Activated T-helper 1 cell treated with Interleukin-2 at 50 U/mL for 16 hours (primary cell): ENCODE results near the gene SBF2.

Experiments
- DNase-seq: peaks from one replicate; pipeline ENCODE4 v3.0.0-alpha.2; 2020; ENCODE audit warnings: low read depth

SBF2 gene

DNA sequence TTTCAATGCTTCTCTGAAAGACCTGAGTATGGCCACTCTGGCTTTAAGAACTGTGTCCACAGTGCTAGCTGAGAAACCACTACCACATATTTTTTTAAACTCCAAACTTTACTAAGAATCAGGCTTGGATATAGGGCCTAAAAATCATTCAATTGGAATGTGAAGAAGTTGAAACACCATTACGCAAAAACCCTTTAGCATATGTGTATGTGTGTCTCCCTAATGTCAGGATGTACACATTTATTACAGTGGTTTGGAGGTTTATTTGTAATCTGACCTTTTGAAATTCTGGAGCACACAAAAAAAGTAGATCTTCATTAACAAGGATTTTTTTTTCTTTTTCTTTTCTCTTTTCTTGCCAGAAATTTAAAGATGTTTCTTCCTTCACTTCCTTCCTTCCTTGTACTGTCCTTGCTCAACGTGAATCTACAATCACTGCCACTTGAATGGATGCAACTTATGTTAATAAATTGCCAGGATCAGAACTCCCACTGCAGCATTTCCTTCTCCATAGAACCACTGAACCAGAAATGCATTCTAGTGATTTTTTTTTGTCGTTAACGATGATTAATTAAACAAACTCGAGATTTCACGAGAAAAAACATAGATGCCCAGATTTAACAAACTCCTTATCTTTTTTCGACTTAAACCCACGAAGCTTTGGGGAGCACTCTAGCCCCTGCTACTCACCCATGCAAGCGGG, 7.8 kb upstream of the SBF2 start:
- no peak for DNase-seq

DNA sequence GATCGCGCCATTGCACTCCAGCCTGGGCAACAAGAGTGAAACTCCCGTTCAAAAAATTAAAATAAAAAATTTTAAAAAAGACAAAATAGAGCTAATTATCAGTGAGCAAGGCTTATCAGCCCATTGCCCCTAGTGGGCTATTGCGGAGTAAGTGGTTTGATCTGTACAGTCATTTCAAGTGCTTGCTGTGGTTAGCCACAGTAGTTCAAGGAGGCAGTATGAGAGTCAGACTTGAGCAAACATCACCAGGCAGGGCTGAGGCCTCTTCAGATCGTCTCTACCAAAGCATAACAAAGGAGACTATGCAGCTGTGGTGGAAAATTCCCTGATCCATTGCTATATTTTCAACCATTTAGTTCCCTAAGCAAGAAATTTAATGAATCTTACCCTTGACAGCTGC, 4.3 kb upstream of the SBF2 start:
- DNase-seq: no peak

DNA sequence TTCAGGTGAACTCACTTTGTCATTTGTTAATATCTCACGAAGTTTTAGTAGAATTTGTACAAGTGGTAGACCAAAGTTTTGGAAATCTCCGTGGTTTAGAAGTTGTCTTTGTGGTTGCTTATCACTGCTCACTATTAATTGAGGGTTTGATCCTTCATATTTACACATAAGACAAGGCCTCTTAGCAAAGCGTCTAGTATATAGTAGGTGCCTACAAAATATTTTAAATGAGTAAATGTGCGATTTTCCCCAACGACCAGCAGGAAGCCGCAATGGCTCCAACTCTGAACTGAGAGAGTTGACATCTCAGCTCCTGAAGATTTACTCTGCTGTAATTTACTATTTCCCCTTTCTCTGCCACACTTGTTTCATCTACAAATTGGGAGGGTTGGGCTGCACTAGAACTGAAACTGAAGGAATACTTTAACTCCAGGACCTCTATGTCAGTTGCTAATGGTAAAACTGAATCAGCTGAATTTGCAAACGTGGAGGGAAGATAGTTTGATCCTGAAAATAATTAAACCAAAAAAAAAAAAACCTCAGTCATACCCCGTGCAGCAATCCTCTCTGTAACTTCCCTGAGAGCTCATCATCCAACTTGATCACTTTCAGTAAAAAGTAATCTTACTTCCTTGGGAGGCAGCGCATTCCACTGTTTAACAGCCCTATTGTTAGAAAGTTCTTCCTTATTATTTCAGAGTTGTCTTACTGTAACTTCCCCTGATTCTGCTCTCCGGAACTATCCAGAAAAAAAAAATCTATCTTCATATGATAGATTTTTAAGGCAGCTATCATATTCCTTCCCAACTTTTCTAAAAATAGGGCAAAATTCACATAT, 1.3 kb upstream of the SBF2 start:
- no peak for DNase-seq

DNA sequence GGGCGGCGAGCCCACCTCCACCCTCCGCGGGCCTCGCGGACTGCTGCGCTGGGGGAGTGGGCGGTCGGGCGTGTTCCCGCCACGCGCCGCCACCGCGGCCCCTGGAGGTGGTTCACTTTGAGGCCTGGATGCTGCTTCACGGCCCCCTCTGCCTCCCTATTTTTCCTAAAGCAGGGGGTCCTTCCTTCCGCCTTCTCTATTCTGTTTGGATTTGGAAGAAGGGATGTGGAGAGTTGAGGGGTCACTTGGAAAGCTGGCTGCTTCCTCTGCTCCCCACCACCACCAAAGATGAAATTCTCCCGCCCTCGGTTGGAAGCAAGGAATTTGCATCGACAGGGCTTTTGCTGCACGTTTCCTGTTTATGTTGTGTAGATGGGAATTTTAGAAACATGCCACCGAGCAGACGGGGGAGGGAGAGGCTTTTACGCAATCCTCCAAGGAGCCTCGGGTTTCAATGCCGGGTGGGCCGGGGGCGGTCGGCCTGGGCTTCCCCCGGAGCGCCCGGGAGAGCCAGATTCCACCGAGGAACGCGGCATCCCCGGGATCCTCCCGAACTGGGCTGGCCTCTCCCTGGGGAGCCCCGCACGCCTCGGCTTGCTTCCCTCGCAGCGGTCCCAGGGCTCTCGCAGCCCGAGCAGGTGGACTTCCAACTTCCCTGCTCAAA, 403 bp upstream of the SBF2 start:
- DNase-seq: no peak

DNA sequence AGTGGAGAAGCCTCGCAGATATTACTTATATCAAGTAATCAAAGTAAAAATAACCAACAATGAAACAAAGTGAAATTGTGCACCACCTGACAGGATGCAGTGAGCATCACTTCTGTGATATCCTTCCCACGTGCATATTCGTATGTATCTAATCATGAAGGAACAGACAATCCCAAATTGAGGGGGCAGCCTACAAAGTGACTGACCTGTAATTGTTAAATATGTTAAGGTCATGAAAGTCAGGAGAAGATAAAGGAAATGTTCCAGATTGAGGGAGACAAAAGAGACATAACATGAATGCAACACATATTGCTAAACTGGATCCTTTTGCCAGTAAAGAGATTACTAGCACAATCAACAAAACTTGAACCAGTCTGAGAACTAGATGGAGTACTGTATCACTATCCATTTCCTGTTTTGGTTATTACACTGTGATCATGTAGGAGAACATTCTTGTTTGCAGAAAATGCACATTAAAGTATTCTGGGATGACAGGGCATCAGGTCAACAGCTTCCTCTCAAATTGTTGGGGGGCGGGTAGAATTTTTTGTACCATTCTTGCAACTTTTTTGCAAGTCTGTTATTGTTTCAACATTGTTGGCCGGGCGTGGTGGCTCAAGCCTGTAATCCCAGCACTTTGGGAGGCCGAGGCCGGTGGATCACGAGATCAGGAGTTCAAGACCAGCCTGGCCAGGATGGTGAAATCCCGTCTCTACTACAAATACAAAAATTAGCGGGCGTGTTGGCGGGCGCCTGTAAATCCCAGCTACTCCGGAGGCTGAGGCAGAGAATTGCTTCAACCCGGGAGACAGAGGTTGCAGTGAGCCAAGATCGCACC, 2.0 kb downstream of the SBF2 start:
- no peak for DNase-seq

DNA sequence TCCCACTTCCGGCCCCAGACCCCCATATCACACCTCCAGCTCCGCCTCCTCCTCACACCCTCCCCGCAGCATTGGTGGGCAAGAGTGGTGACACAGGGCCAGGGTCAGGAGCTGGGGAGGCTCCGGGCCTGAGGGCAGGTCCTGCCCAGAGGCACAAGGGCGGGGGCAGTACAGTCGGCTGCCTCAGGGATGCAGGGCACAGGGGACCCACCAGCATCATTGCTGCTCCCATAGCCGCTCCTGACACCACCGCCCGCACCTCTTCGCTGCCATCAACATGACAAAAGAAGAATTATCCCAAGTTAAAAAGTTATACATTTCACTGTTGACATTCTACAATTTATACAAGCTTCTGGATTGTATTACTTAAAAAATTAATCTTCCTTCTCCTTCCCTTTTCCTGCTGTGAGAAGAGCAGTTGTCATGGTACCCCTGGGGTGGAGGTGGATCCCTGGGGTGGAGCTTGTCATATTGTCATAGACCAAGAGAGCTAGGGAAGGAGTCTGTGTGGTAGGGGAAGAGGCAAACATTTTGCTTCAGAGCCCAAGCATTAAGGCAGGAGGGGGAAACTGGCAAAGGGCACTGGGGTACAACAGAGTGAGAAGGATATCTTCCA, 4.1 kb downstream of the SBF2 start:
- DNase-seq: no peak

DNA sequence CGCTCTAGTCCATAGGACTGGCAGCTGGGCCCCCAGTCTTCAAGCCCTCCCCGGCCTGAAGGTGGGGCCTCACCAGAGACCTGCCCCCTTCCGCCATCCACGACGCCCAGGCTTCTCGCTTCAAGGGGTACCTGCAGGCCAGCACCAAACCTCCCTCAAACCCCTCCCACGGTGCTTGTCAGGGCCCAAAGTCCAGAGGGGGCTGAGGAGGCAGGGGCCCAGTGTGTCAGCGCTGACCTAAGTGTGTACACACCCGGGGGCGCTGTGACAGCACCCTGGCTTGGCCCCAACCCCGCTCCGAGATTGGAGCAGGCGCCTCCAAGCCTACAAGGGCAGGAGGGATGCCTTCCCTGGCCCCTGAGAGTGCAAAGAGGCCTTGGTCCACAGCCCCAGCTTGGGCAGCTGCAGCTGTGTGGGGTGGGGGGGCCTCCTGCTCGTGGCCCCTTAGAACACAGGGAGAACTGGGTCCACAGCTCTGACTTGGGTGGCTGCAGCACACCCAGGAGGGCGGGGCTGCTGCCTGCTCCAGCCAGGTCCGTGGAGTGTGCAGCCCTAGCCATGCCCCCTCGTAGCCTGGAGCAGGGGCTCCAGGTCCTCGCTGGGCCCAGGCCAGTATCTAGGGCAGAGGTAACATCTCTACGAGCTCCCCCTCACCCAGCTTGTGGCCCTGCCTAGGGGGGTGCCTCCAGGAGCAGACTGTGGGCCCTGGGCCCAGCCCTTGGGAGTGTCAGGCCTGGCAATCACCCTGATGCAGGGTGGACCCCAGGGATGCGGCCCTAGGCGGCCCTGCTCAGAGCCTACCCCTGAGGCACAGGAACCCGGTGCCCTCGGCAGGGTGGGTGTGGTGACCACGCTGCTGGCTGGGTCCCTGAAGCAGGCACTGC, 4.9 kb downstream of the SBF2 start:
- no peak for DNase-seq

DNA sequence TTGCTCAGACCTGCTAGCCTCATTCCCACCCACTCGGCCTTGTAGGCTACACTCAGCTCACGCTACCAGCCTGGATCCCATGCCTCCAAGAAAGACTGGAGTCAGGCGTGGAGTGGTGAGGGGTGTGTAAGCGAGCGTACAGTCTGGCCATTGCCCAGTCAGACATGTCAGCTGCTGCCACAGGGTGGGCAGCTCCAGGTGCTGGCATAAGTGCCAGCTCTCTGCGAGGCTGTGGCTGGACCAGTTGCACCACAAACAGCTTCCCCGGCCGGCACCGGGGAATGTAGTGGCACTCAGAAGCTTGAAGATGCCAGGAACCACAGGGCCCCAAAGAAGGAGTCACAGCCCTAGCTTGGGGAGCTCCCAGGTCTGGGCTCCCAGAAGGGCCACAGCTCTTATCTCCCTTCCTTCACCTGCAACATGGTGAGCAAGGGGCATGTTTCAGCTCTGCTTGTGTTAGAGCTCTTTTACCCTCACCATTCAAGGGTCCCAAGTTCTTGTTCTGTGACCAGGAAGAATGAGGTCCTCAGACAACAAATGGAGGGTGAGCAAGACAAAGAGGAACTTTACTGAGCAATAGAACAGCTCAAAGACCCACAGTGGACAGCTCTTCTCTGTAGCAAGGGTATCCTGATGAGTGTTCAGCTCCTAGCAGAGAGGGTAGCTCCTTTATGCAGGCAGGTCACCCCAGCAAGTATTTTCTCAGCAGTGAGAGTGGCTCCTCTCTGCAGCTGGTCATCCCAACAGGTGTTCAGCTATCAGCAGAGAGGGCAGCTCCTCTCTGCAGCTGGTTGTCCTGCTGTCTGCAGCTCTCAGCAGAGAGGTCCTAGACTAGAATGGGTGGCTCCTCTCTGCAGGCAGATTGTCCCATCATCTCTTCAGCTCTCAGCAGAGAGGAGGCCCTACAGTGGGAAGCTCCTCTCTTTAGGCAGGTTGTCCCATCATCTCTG, 6.0 kb downstream of the SBF2 start:
- DNase-seq: no peak

DNA sequence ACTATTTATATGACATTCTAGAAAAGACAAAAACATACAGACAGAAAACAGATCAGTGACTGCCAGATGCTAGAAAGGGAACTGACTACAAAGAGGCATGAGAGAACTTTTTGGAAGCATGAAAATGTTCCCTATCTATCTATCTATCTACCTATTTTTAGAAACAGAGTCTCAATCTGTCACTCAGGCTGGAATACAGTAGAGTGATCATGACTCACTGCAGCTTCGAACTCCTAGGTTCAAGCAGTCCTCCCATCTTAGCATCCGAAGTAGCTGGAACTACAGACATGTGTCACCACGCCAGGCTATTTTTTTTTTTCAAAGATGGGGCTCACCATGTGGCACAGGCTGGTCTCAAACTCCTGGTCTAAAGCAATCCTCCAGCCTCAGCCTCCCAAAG, 6.9 kb downstream of the SBF2 start:
- DNase-seq: no peak

DNA sequence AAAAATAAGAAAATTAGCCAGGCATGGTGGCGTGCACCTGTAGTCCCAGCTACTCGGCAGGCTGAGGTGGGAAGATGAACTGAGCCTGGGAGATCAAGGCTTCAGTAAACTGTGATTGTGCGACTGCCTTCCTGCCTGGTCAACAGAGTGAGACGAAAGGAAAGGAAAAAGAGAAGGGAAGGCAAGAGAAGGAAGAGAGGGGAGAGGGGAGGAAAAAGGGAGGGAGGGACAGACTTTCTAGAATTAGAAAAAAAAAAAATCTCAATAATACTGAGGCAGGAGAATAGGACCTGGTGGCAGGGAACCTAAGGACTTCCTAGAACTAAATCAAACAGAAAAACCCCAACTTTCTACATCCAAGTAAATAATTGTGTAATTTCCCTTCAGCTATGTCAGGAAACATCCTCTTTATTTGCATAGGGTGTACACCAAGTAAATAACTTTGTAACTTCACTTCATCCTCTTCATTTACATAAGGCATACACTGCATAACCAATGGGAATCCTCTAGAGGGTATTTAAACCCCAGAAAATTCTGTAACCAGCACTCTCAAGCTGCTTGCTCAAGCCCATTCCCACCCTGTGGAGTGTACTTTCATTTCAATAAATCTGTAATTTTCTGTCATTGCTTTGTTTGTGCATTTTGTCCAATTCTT, 8.7 kb downstream of the SBF2 start:
- no peak for DNase-seq

DNA sequence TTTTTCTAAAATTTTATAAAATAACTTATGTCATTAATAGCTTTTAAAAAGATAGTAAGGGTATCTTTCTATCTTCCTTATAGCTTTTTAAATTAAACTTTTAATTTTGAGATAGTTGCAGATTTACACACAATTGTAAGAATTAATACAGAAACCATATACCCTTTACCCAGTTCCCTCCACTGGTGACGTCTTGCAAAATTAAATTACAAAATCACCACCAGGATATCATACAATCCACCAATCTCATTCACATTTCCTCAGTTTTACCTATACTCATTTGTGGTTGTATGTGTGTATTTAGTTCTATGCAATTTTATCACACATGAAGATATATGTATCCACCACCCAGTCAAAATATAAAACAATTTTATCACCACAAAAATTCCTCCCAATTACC, 10.0 kb downstream of the SBF2 start:
- no peak for DNase-seq

DNA sequence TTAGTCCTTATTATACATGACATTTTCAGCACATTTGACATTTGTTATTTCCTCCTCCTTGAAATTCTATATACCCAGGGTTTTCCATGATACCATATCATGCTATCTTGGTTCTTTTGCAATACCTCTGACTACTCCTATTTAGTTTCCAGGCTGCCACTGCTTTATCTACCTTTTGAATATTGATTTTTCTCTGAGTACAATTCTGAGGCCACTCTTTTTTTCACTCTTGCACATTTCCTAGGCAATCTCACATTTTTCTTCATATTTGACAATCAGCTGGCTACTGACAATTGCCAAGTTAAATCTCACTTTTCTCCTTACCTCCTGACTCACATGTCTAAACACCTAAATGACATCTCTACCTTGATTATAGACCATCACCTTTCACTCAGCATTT, 11.9 kb downstream of the SBF2 start:
- DNase-seq: no peak

DNA sequence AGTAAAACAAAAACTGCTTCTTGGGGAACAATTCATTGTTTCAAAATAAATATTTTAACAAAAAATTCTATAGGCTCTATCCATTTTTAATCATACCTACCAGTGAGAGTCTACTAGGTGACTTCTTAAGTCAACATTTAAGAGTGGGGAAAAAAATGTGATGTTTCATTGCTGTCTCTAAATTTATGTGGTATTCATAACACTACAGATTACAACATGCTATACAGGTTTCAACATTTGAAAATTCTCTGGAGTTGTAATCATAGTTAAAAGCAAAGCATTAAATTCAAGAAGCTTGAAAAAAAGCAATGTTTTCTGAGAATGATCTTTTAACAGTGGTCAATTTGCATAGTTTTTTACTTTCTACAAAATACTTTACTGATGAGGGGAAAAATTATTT, 18.3 kb downstream of the SBF2 start:
- DNase-seq: no peak

DNA sequence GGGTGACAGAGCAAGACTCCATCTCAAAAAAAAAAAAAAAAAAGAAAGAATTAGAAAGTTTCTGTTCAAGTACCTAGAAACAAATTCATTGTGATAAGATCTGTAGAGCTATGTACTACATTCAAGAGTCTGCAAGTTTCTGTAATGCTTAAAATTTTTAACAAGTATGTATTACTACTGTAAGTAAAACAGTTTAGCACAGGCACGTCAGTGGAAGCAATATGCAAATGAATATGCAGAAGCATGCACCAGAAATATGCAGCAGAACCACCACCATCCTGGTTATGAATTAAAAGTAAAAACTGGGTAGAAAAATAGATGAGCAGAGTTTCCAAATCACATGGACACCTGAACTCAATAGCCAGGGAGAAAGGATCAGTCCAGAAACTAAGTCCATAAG, 19.3 kb downstream of the SBF2 start:
- DNase-seq: no peak

DNA sequence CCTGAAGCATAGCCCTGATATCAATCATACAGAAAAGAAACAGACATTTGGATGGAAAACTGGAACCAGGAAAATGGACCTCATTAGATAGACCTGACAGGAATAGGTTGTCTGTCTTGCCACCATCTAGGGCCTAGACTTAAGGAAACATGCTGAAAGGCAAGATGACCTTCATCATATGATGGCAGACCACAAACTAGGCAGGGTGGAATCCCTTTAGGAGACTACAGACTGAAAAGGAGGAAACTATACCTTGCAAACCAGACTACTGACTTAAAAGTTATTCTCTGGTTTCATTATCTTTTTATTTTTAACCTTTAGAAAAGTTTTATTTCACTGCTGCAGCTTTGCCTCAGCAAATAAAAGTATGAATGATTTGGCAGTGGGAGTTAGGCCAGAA, 20.3 kb downstream of the SBF2 start:
- no peak for DNase-seq

DNA sequence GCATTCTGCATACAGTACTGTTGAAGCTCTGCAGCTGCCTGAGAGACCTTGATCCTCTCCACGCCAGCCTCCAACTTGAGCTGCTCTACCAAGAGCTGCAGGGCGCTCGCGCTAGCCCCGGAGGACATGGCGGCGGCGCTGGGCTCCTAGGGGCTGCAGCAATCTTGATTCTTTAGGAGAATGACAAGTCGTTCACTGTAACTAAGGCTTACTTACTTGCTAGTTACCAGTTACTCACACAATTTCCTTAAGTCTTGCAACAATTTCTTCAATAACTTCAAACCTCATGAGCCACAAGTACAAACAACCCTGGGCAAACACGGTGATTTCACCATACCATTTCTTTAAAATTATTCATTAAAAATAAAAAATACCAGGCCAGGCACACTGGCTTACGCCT, 21.9 kb downstream of the SBF2 start:
- DNase-seq: no peak

DNA sequence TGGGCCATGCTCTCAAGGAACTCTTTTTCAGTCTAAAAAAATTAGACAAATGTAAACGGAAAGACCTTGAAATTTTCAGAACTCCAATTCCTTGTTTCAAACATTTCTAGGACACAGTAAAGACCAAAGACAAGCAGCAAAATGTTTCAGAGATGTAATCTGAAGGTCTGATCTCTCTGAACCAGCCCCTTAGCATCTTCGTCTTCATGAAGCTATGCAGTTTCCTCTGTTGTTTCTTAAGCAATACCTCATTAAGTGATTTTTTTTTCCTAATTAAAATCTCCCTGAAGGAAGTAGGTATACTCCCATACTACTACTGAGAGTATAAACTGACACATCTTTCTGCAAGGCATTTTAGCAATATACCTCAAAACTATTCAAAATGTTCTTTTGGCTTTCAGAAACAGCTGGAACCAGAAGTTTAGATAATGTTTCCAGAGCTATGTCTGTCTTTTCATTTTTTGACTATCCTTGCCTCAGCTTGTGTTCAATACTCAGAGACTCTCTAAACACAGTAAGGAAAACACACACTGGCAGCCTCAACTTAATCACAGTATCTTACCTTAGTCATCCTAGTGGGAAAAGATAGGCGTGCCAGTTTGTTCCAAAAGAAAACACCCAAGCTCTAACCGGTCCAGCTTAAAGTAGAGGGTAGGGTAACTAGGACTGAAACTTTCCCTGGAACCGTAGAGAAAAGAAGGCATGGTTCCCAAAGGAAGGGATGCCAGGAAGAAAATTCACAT, 25.1 kb downstream of the SBF2 start:
- no peak for DNase-seq

DNA sequence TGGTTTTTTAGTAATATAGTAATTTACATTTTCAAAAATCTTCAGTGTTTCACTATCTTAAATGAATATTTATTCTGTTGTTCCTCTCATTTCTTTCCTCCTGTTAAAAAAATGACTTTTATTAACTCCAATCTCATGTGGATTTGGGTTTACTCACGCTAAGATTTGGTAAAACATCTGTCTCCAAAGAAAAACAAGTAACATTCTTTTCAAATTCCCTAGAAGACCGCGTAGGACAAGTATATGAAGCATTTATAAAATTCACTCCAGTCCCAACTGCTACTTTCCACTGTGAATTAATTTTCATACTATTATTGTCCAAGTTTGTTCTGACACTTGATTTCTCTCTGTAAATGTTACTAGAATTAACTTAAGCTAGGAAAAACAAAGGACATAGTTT, 26.2 kb downstream of the SBF2 start:
- no peak for DNase-seq
